B cell (primary cell): Measurements from ENCODE around the gene CYGB. TPM values are rescaled to one million over a fixed set of nuclear protein-coding genes. Genes with fewer than 3 reads are reported as not detected.
"Not testable (repeated sequence)": the region's sequence is repeated elsewhere in the genome, so short reads cannot be mapped to it uniquely, and the experiment has no call there.

Source experiments
- ATAC-seq: fragments of 200-7000 bp; cut with Tn5 transposase; one replicate; pipeline ENCODE4 v1.10.0; 2021; ENCODE audit warnings: low read depth, mild to moderate bottlenecking, moderate number of reproducible peaks, moderate library complexity
- CTCF ChIA-PET: fragments of 350-600 bp; sonication (Branson Sonifier 250); formaldehyde crosslinking; loops from one replicate; lab custom pipeline; 2021; ENCODE audit warnings: antibody characterized with exemption, inconsistent platforms; lab: Charles Lee
- POLR2A ChIA-PET: fragments of 350-600 bp; sonication (Branson Sonifier 250); formaldehyde crosslinking; loops from one replicate; lab custom pipeline; 2021; ENCODE audit warnings: antibody characterized with exemption; lab: Charles Lee
- DNase-seq: peaks from one replicate; pipeline ENCODE4 v3.0.0; 2013
- H2AFZ ChIP-seq: 2 replicates; pipeline ENCODE4 v1.6.1; 2012; ENCODE audit warnings: mild to moderate bottlenecking, low read depth, low read length; ENCODE audit not compliant: insufficient read depth, poor library complexity, severe bottlenecking
- H3K27ac ChIP-seq, 2 donors: 1 replicate in 1 of 2; 2 replicates in 1 of 2; pipeline ENCODE4 v1.5.1; 2012 to 2013; ENCODE audit warnings: low read length in 2 of 2, mild to moderate bottlenecking in 2 of 2, moderate library complexity in 1 of 2
- H3K27me3 ChIP-seq, 4 experiments: fragments of 200-600 bp in 1 of 4; sonication (generic) in 1 of 4; replicated peaks in 1 of 4; 1 replicate in 2 of 4; 2 replicates in 2 of 4; pipeline versions ENCODE4 v1.6.1 to v1.7.0; 2013 to 2016; ENCODE audit warnings: low read length in 3 of 4, mild to moderate bottlenecking in 2 of 4, mixed read lengths in 1 of 4, moderate library complexity in 1 of 4; ENCODE audit not compliant: insufficient read depth in 4 of 4, control insufficient read depth in 3 of 4; ENCODE audit errors: control extremely low read depth in 1 of 4
- H3K36me3 ChIP-seq, 2 experiments: replicated peaks in 1 of 2; 1 replicate in 1 of 2; 2 replicates in 1 of 2; pipeline versions ENCODE4 v1.6.1 to v1.7.1; 2013; ENCODE audit warnings: low read length in 1 of 2; ENCODE audit not compliant: insufficient read depth in 2 of 2, control insufficient read depth in 1 of 2; ENCODE audit errors: control extremely low read depth in 1 of 2, extremely low read depth in 1 of 2
- H3K4me1 ChIP-seq, 2 donors: fragments of 200-600 bp in 1 of 2; sonication (generic) in 1 of 2; 1 replicate in 1 of 2; 2 replicates in 1 of 2; pipeline versions ENCODE4 v1.5.1 to v1.6.1; 2013 to 2017; ENCODE audit warnings: low read length in 2 of 2; ENCODE audit not compliant: control insufficient read depth in 2 of 2, insufficient read depth in 2 of 2
- H3K4me2 ChIP-seq: replicated peaks from 2 replicates; pipeline ENCODE3; 2012; ENCODE audit warnings: mild to moderate bottlenecking, low read depth, low read length; ENCODE audit not compliant: poor library complexity, severe bottlenecking
- H3K4me3 ChIP-seq, 5 experiments: fragments of 200-600 bp in 1 of 5; sonication (generic) in 1 of 5; 1 replicate in 3 of 5; 2 replicates in 2 of 5; pipeline versions ENCODE4 v1.5.1 to v1.7.0; 2011 to 2016; ENCODE audit warnings: low read length in 4 of 5, mild to moderate bottlenecking in 4 of 5, low read depth in 2 of 5, control low read depth in 1 of 5, moderate library complexity in 1 of 5; ENCODE audit not compliant: insufficient read depth in 1 of 5; ENCODE audit errors: control extremely low read depth in 1 of 5, extremely low read depth in 1 of 5
- H3K79me2 ChIP-seq: fragments of 200-600 bp; sonication (generic); one replicate; pipeline ENCODE4 v1.6.0; 2016; ENCODE audit warnings: low read length; ENCODE audit not compliant: control insufficient read depth, insufficient read depth
- H3K9ac ChIP-seq: fragments of 200-600 bp; sonication (generic); 2 replicates; pipeline ENCODE4 v1.6.1; 2017; ENCODE audit warnings: mild to moderate bottlenecking, low read length, moderate library complexity
- H3K9me3 ChIP-seq, 3 donors: one replicate each; pipeline versions ENCODE4 v1.6.1 to v1.7.1; 2013; ENCODE audit warnings: low read length in 2 of 3; ENCODE audit not compliant: control insufficient read depth in 2 of 3, insufficient read depth in 1 of 3; ENCODE audit errors: control extremely low read depth in 1 of 3
- H4K20me1 ChIP-seq: 2 replicates; pipeline ENCODE4 v1.6.0; 2012; ENCODE audit warnings: mild to moderate bottlenecking, low read length; ENCODE audit not compliant: insufficient read depth, control insufficient read depth, poor library complexity, severe bottlenecking
- H3K27ac Mint-ChIP-seq: one replicate; pipeline ENCODE4 v1.8.0; 2021; ENCODE audit warnings: mixed read lengths
- H3K27me3 Mint-ChIP-seq: one replicate; pipeline ENCODE4 v1.8.0; 2021; ENCODE audit warnings: mixed read lengths
- H3K4me1 Mint-ChIP-seq: one replicate; pipeline ENCODE4 v1.8.0; 2021; ENCODE audit warnings: mixed read lengths
- H3K4me3 Mint-ChIP-seq: one replicate; pipeline ENCODE4 v1.8.0; 2021; ENCODE audit warnings: mixed read lengths
- H3K9me3 Mint-ChIP-seq: one replicate; pipeline ENCODE4 v1.8.0; 2022; ENCODE audit warnings: mixed read lengths; ENCODE audit not compliant: insufficient read depth
- CTCF ChIP-seq: fragments of 200-600 bp; IDR thresholded peaks from one replicate; pipeline ENCODE4 v1.8.0; 2022; ENCODE audit warnings: antibody characterized with exemption, mild to moderate bottlenecking
- EZH2 ChIP-seq: IDR thresholded peaks from 2 replicates; pipeline ENCODE4 v1.6.1; 2012; ENCODE audit warnings: borderline replicate concordance, low read depth, mild to moderate bottlenecking, moderate library complexity, low read length; ENCODE audit not compliant: insufficient read depth, poor library complexity, severe bottlenecking
- WGBS: methylation state at CpG from one replicate; pipeline ENCODE4 v1.1.5; 2013; ENCODE audit warnings: missing lambda C conversion rate; ENCODE audit not compliant: insufficient coverage; 5-methylcytosine and 5-hydroxymethylcytosine counted together
- intact Hi-C: fragments of 100-400 bp; cut with micrococcal nuclease; formaldehyde crosslinking; loops from one replicate; pipeline ENCODE4 v1.10.0; 2022
- polyA plus RNA-seq: library from polyadenylated mRNA; depleted of rRNA; stranded (reverse); fragments of >200 nt; gene quantifications from 2 replicates; pipeline ENCODE4 v1.2.3, GENCODE V29; 2012
- total RNA-seq, 2 donors: library from RNA; stranded (reverse); fragments of 120-200 nt in 1 of 2; gene quantifications; 1 replicate in 1 of 2; 2 replicates in 1 of 2; pipeline versions ENCODE4 v1.2.3 to v1.2.4, GENCODE V29; 2013 to 2022

Gene CYGB
- total and polyA plus RNA-seq, 2 donors (not counting 1 experiment from before 2014, with no cell fraction given) = 0.42 to 2.7 TPM

GRCh38 chr17:76534831-76535732 lies 2.4 kb downstream of the CYGB start:
- POLR2A ChIA-PET = no interaction called here
- CTCF ChIA-PET = interaction anchor here (0.9 to 2.5 kb wide), 3 partner anchors 9 to 12 kb away, joined by 3 to 22 read pairs (median 4); no protein-coding TSS in a partner anchor
- no peak overlapping the region for H3K9ac ChIP-seq
- DNase-seq (no peak), ATAC-seq (no peak)
- H3K4me2 ChIP-seq = no peak overlapping the region
- peaks cover 57% of the 10 kb centered on the region for H3K79me2 ChIP-seq
- TF ChIP-seq EZH2 (no peak), CTCF (no peak)
- Mint-ChIP-seq H3K4me3 (no peak overlapping the region), H3K4me1 (peaks cover 39% of the 10 kb centered on the region), H3K27ac (peak overlapping the region; percentile 15), H3K9me3 (no peaks in the 10 kb centered on the region), H3K27me3 (peaks cover 15% of the 10 kb centered on the region)
- peaks cover 25 to 32% of the 10 kb centered on the region in 2 donors for H3K4me1 ChIP-seq
- peaks cover 0 to 31% (median 13%) of the 10 kb centered on the region in 4 experiments for H3K27me3 ChIP-seq
- no peak overlapping the region for H3K4me3 ChIP-seq
- no peaks in the 10 kb centered on the region for H3K36me3 ChIP-seq
- H4K20me1 ChIP-seq = peaks cover 10% of the 10 kb centered on the region
- no peak overlapping the region for H3K27ac ChIP-seq
- no peaks in the 10 kb centered on the region for H3K9me3 ChIP-seq
- 57% methylated on average over 5 of the region's 7 CpGs for WGBS
- intact Hi-C loops = no loop called here
- H2AFZ ChIP-seq = no peak overlapping the region

- H3K9me3 Mint-ChIP-seq, DNase-seq, H2AFZ ChIP-seq, H3K9ac ChIP-seq, H3K4me3 ChIP-seq, H3K27ac Mint-ChIP-seq, H3K9me3 ChIP-seq, H3K4me2 ChIP-seq, H3K27me3 Mint-ChIP-seq, H3K27ac ChIP-seq, intact Hi-C loops, H3K4me3 Mint-ChIP-seq, ATAC-seq, H3K36me3 ChIP-seq: not testable (repeated sequence)
- 100% methylated on average over 6 of the region's 9 CpGs for WGBS
- Histone ChIP-seq H4K20me1 (peaks cover 10% of the 10 kb centered on the region), H3K27me3 (peaks cover 0 to 20% (median 10%) of the 10 kb centered on the region in 4 experiments), H3K79me2 (peaks cover 65% of the 10 kb centered on the region), H3K4me1 (peaks cover 38 to 41% of the 10 kb centered on the region in 2 donors)
- POLR2A ChIA-PET = interaction anchor here (0.5 to 0.6 kb wide), 2 partner anchors 33 to 371 kb away, joined by 3 to 6 read pairs; no protein-coding TSS in a partner anchor
- CTCF ChIA-PET = interaction anchor here (0.9 to 2.5 kb wide), 7 partner anchors 10 to 29 kb away, joined by 3 to 22 read pairs (median 4); no protein-coding TSS in a partner anchor
- H3K4me1 Mint-ChIP-seq = peaks cover 39% of the 10 kb centered on the region
These were observed 3.7 kb downstream of the CYGB start for GRCh38 chr17:76533640-76534359.
